ENCODE results near the gene OR7A5.
"Not testable (repeated sequence)": the region's sequence is repeated elsewhere in the genome, so short reads cannot be mapped to it uniquely, and the experiment has no call there.

The OR7A5 gene

DNA sequence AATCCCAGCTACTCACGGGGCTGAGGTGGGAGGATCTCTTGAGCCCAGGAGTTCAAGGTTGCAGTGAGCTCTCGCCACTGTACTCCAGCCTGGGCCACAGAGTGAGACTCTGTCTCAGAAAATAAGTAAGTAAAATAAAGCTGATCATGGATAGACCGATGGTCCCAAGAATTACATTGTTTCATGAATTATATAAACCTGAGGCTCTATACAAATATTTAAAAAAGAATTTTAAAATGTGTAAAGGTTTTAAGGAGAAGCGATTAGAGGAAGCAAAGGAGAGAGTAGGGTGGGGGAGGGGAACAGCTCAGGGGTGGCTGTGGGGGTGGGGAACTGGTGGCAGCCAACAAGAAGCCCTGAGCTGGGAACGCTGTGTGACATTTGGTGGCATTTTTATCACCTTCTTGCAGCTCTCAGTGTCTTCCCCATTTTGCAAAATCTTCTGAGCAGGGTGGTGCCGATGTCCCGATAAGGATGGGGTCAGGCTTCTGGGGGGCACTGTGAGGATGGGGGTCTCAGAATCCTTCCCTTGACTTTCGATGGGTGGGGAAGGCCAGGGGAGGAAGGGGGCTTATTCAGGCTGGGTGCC is 51.5 kb downstream of the OR7A5 start:
- DNase-seq = not testable (repeated sequence)

DNA sequence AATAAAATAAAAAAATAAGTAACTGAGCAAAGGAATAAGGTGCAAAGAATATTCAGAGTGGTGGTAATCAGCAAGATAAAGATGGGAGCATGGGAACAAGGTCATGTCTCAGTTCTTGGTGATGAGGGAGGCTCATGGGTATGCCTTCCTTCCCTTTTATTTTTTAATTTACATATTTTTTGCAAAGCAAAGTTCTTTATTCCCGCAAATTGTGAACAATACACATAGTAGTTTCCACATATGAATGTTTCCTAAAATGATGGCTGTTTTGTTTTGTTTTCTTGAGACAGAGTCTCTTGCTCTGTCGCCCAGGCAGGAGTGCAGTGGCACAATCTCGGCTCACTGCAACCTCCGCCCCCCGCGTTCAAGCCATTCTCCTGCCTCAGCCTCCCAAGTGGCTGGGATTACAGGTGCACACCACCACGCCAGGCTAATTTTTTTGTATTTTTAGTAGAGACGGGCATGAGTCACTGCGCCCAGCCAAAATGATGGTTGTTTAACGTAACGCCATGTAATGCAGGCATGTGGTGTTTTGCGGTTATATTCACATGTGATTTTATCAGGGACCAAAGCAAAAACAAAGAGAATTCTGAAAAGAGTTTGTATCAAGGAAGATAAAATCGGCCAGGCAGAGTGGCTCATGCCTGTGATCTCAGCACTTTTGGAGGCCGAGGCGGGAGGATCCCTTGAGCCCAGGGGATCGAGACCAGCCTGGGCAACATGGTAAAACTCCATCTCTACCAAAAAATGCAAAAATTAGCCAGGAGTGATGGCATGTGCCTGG is 52.2 kb downstream of the OR7A5 start:
- DNase-seq = no peak

- not testable (repeated sequence) for DNase-seq
These were observed 53.1 kb downstream of the OR7A5 start for GRCh38 chr19:14781713-14782536.

DNA sequence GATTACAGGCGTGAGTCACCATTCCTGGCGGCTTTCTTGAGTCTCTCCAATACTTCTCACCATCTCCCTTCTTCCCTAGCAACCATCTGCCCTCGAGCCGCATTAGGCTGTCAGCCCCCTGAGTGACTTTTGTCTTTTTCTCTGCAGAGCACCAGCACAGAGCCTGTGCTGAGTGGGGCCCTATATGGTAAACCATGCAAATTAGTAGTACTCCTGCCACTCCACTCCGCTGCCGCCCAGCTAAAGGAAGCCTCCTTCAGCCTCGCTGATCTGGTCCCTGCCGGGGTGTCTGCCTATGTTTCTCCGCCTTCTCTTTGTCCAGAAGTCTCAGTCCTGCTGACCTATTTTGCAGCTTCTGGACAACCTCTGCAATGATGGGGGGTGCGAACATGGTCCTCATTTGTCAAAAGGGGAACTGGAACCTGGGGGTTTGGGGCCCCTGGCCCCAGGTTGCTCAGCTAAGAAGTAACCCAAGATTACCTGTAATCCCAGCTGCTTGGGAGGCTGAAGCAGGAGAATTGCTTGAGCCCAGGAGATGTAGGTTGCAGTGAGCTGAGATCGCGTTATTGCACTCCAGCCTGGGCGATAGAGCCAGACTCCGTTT is 54.3 kb downstream of the OR7A5 start:
- DNase-seq = not testable (repeated sequence)

GRCh38 chr19:14779151-14779550 is 55.8 kb downstream of the OR7A5 start:
- no peak for DNase-seq

DNA sequence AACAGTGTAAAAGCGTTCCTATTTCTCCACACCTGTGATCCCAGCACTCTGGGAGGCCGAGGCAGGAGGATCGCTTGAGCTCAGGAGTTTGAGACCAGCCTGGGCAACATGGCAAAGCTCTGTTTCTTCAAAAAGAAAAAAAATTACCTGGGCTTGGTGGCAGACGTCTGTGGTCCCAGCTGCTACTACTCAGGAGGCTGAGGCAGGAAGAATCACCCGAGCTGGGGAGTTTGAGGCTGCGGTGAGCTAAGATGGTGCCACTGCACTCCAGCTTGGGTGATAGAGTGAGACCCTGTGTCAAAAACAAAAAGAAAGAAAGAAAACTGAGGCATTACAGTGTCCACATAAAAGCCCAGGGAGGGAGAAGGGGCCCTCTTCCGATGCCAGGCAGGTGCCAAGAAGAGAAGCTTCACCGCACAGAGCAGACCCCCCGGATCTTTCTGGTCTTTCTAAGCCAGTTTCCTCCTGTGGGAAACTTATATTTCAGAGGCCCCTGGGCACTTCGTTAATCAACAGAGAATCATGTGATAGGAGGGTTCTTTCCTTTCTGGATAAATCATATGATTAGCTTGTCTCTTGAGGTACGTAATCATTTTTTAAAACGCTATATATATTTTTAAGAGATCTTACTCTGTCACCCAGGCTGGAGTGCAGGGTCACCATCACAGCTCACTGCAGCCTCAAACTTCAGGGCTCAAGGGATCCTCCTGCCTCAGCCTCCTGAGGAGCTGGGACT is 56.7 kb downstream of the OR7A5 start, which contains the start of gene ADGRE2:
ADGRE2 (minus strand) TSS at position 451 of the 736 bp plus-strand sequence. CDS start 1,804 bp downstream, outside the sequence.
- DNase-seq = not testable (repeated sequence)

- not testable (repeated sequence) for DNase-seq
These were observed 57.3 kb downstream of the OR7A5 start for GRCh38 chr19:14777645-14778044.
